ENCODE data around the gene MMP19.
"Not testable (repeated sequence)": the region's sequence is repeated elsewhere in the genome, so short reads cannot be mapped to it uniquely, and the experiment has no call there.

Gene MMP19

DNA sequence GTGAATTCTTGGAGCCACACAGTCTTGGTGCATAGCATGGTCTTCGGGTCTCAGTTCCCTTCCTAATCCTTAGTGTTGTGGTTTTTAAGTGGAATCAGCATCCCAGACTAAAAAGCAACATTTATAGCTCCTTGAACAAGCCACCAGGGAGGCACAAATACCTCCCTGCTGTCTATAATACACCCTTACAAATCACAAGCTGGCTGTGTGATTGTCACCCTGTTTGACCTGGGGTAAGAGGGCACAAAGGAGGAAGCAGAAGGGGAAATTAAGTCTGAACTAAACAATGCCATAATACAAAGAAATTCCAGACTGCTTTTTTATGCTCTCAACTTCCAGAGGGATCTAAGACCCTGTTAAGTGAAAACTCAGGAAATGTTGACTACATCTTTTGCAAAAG lies 7.7 kb upstream of the MMP19 start:
- DNase-seq, result no peak
- H3K9me3 Mint-ChIP-seq, result no peaks in the 10 kb centered on the region
- peaks cover 11 to 16% of the 10 kb centered on the region in 2 donors for H3K27me3 Mint-ChIP-seq
- peaks cover 4 to 15% of the 10 kb centered on the region in 2 donors for H3K4me1 Mint-ChIP-seq
- H3K36me3 Mint-ChIP-seq, result no peaks in the 10 kb centered on the region
- no peak overlapping the region for H3K4me3 Mint-ChIP-seq
- H3K27ac Mint-ChIP-seq, result no peak overlapping the region
- ATAC-seq (replicated peaks), result no peak

GRCh38 chr12:55849616-55850343 lies 7.0 kb upstream of the MMP19 start:
- peaks cover 11 to 16% of the 10 kb centered on the region in 2 donors for H3K27me3 Mint-ChIP-seq
- no peak overlapping the region for H3K4me3 Mint-ChIP-seq
- no peak for DNase-seq
- peaks cover 4 to 15% of the 10 kb centered on the region in 2 donors for H3K4me1 Mint-ChIP-seq
- H3K27ac Mint-ChIP-seq, result no peak overlapping the region
- no peak for ATAC-seq (replicated peaks)
- H3K36me3 Mint-ChIP-seq, result no peaks in the 10 kb centered on the region
- H3K9me3 Mint-ChIP-seq, result no peaks in the 10 kb centered on the region

- H3K9me3 Mint-ChIP-seq, result no peaks in the 10 kb centered on the region
- H3K4me3 Mint-ChIP-seq, result peak overlapping the region in 1 of 2 donors; percentile 47
- H3K27me3 Mint-ChIP-seq, result peaks cover 11 to 24% of the 10 kb centered on the region in 2 donors
- DNase-seq, result no peak
- no peaks in the 10 kb centered on the region for H3K36me3 Mint-ChIP-seq
- peaks cover 4 to 15% of the 10 kb centered on the region in 2 donors for H3K4me1 Mint-ChIP-seq
- peak; percentile 63 to 69 for ATAC-seq (replicated peaks)
- peak overlapping the region; percentile 85 for H3K27ac Mint-ChIP-seq
Observed at GRCh38 chr12:55847603-55848291, 5.0 kb upstream of the MMP19 start.

DNA sequence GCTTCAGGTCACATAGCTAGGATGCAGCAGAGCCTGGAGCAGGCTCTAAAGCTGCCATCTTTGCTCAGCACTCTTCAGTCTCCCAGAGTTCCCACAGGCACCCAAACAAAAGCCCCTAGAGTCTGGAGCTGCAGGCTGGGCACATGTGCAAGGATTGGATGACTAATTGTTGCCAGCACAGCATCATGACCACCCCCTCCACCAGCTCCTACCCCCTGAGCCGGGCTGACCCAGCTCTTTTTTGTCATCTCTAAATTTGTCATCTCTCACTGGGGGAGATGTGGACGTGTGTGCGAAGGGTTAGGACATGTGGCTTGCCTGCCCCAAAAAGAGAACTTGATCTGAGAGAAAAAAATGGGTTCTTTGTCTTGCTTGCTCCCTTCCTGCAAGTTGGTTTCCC lies 4.3 kb upstream of the MMP19 start:
- ATAC-seq (replicated peaks), result peak; percentile 55 to 70

DNA sequence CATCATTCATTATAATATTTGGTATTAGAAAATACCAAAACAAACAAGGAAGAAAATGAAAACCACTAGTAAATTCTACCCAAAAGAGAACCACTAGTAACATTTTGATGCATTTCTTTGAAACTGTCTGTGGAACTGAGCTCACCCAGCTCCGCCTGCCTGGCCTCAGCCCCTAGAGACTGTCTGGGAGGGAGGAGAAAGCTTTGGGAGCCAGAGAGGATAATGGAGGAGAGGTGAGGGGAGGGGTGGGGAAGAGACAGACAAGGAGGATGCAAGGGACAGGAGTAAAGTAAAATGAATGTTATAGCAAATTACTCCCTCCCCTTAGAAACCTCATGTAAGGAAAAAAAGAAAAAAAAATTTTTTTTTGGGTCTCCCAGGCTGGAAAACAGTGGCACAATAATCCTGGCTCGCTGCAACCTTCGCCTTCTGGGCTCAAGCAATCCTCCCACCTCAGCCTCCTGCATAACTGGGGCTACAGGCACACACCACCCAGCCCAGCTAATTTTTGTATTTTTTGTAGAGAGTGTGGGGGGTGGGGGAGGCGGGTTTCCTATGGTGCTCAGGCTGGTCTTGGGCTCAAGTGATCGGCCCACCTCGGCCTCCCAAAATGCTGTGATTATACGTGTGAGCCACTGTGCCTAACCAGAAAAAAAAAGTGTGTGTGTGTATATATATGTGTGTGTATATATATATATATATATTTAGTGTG lies 3.2 kb upstream of the MMP19 start:
- no peak for ATAC-seq (replicated peaks)
- H3K27ac Mint-ChIP-seq, result no peak overlapping the region
- H3K9me3 Mint-ChIP-seq, result no peaks in the 10 kb centered on the region
- DNase-seq, result no peak
- peaks cover 6 to 15% of the 10 kb centered on the region in 2 donors for H3K4me1 Mint-ChIP-seq
- H3K27me3 Mint-ChIP-seq, result peaks cover 4 to 30% of the 10 kb centered on the region in 2 donors
- H3K4me3 Mint-ChIP-seq, result no peak overlapping the region
- H3K36me3 Mint-ChIP-seq, result no peaks in the 10 kb centered on the region

More for the DNA sequence above, 4.3 kb upstream of the MMP19 start:
- no peak for DNase-seq
- Mint-ChIP-seq H3K4me1 (peaks cover 4 to 15% of the 10 kb centered on the region in 2 donors), H3K27ac (peak overlapping the region; percentile 85), H3K4me3 (peak overlapping the region in 1 of 2 donors; percentile 6), H3K36me3 (no peaks in the 10 kb centered on the region), H3K9me3 (no peaks in the 10 kb centered on the region), H3K27me3 (peaks cover 4 to 30% of the 10 kb centered on the region in 2 donors)

GRCh38 chr12:55845361-55845760 lies 2.6 kb upstream of the MMP19 start:
- no peak overlapping the region for H3K27ac Mint-ChIP-seq
- H3K36me3 Mint-ChIP-seq, result no peaks in the 10 kb centered on the region
- ATAC-seq (replicated peaks) (no peak), DNase-seq (no peak)
- H3K4me3 Mint-ChIP-seq, result no peak overlapping the region
- H3K4me1 Mint-ChIP-seq, result peaks cover 6 to 15% of the 10 kb centered on the region in 2 donors
- peaks cover 4 to 24% of the 10 kb centered on the region in 2 donors for H3K27me3 Mint-ChIP-seq
- no peaks in the 10 kb centered on the region for H3K9me3 Mint-ChIP-seq

DNA sequence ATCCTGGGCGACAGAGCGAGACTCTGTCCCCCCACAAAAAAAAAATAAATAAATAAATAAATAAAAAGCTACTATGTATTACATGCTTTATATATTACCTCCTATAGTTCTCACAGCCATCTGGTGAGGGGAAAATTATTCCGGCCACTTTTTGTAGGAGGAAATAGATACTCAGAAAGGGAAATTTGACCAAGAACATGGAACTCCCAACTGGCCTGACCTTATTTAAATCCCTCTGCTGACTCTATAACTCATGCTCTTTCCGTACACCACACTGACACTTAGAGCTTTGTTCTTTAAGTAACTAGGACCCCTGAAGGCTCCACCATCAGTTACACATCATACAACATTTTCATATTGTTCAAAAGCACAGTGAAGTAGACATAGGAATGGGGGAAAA lies 2.2 kb upstream of the MMP19 start:
- H3K36me3 Mint-ChIP-seq, result no peaks in the 10 kb centered on the region
- DNase-seq (no peak), ATAC-seq (replicated peaks) (no peak)
- H3K27ac Mint-ChIP-seq, result no peak overlapping the region
- no peak overlapping the region for H3K4me3 Mint-ChIP-seq
- peaks cover 6 to 15% of the 10 kb centered on the region in 2 donors for H3K4me1 Mint-ChIP-seq
- no peaks in the 10 kb centered on the region for H3K9me3 Mint-ChIP-seq
- H3K27me3 Mint-ChIP-seq, result peaks cover 4 to 21% of the 10 kb centered on the region in 2 donors

- ATAC-seq (replicated peaks) (no peak), DNase-seq (no peak)
- no peak overlapping the region for H3K27ac Mint-ChIP-seq
- no peaks in the 10 kb centered on the region for H3K9me3 Mint-ChIP-seq
- H3K4me3 Mint-ChIP-seq, result no peak overlapping the region
- H3K4me1 Mint-ChIP-seq, result peaks cover 6 to 10% of the 10 kb centered on the region in 2 donors
- H3K36me3 Mint-ChIP-seq, result no peaks in the 10 kb centered on the region
- H3K27me3 Mint-ChIP-seq, result peaks cover 4 to 14% of the 10 kb centered on the region in 2 donors
Observed at GRCh38 chr12:55843431-55843830, 695 bp upstream of the MMP19 start.

GRCh38 chr12:55840581-55841351 lies 2.0 kb downstream of the MMP19 start:
- H3K36me3 Mint-ChIP-seq, result no peaks in the 10 kb centered on the region
- H3K27me3 Mint-ChIP-seq, result peaks cover 5 to 14% of the 10 kb centered on the region in 2 donors
- no peaks in the 10 kb centered on the region for H3K9me3 Mint-ChIP-seq
- ATAC-seq (replicated peaks), result no peak
- no peak overlapping the region for H3K4me3 Mint-ChIP-seq
- DNase-seq, result no peak
- peaks cover 0 to 2% of the 10 kb centered on the region in 2 donors for H3K4me1 Mint-ChIP-seq
- H3K27ac Mint-ChIP-seq, result no peak overlapping the region

DNA sequence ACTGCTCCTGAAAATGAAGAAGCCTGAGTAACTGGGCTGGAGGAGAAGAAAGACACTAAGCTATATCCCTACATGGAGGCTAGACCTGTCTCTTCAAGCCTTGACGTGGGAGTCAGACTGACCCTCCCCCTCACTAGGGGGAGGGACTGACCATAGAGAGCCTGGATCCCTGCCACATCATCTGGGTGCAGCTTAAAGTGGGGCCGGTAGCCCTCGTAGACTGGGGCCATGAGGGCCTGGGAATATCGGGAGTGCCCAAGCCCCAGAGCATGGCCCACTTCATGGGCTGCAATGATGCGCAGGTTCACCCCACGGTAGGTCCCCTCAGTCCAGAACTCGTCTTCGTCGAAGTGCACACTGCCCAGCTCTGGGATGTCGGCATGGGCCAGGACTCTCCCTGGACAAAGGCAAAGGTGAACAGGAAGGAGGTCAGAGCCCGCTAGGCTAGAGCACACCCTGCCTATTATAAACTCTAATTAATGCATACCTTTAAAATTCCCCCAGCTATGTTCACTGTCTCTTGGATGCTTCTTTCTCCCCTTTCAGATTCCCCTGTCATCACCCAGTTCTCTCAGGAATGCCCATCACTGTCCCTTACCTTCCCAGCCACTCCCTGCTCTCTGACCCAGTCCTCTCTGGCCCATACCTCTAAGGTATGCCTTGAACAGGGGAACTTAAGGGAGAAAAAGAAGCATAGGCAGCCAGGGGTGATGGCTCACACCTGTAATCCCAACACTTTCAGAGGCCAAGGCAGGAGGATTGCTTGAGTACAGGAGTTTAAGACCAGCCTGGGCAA lies 3.2 kb downstream of the MMP19 start:
- ATAC-seq (replicated peaks) (no peak), DNase-seq (no peak)
- Mint-ChIP-seq H3K9me3 (no peaks in the 10 kb centered on the region), H3K27ac (no peak overlapping the region), H3K4me1 (peaks cover 0 to 2% of the 10 kb centered on the region in 2 donors), H3K36me3 (peaks cover 0 to 2% of the 10 kb centered on the region in 2 donors), H3K27me3 (peaks cover 5 to 14% of the 10 kb centered on the region in 2 donors), H3K4me3 (no peak overlapping the region)

- peaks cover 0 to 3% of the 10 kb centered on the region in 2 donors for H3K4me1 Mint-ChIP-seq
- no peak overlapping the region for H3K4me3 Mint-ChIP-seq
- peaks cover 5 to 8% of the 10 kb centered on the region in 2 donors for H3K27me3 Mint-ChIP-seq
- ATAC-seq (replicated peaks) (no peak), DNase-seq (no peak)
- H3K9me3 Mint-ChIP-seq, result no peaks in the 10 kb centered on the region
- peaks cover 3 to 4% of the 10 kb centered on the region in 2 donors for H3K36me3 Mint-ChIP-seq
- no peak overlapping the region for H3K27ac Mint-ChIP-seq
Observed at GRCh38 chr12:55838361-55838760, 4.4 kb downstream of the MMP19 start.

- H3K27ac Mint-ChIP-seq; H3K27me3 Mint-ChIP-seq; DNase-seq; H3K9me3 Mint-ChIP-seq; H3K4me3 Mint-ChIP-seq; ATAC-seq (replicated peaks): not testable (repeated sequence)
- Mint-ChIP-seq H3K4me1 (peaks cover 13 to 23% of the 10 kb centered on the region in 2 donors), H3K36me3 (peaks cover 12 to 15% of the 10 kb centered on the region in 2 donors)
Observed at GRCh38 chr12:55834400-55834799, 8.3 kb downstream of the MMP19 start.

DNA sequence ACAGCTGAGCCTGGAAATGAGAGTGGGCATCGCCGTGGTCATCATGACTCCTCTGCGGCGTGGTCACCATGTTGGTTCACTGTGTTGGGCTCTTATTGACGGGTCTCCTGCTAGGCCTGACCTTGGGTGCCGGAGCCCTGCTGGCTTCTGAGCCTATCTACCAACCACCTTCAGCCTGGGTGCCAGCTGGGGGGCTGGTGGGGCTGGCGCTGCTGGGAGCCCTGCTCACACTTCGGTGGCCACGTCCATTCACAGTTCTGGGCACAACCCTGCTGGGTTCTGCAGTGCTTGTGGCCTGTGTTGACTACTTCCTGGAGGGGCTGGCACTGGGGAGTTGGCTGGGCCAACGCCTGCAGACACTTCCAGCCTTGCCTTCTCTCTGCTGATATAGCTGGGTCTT lies 9.7 kb downstream of the MMP19 start:
- ATAC-seq (replicated peaks) (no peak), DNase-seq (no peak)
- H3K27ac Mint-ChIP-seq, result no peak overlapping the region
- H3K4me1 Mint-ChIP-seq, result peaks cover 18 to 30% of the 10 kb centered on the region in 2 donors
- H3K4me3 Mint-ChIP-seq, result no peak overlapping the region
- no peaks in the 10 kb centered on the region for H3K9me3 Mint-ChIP-seq
- peaks cover 17 to 19% of the 10 kb centered on the region in 2 donors for H3K36me3 Mint-ChIP-seq
- H3K27me3 Mint-ChIP-seq, result no peaks in the 10 kb centered on the region
